Activated CD4-positive, alpha-beta T cell treated with anti-CD3 and anti-CD28 coated beads, Interleukin-2, amount 50 U/mL, for 1 hour (primary cell): ENCODE data around the gene MAP3K7.

Experiments used
- DNase-seq: peaks from one replicate; pipeline ENCODE4 v3.0.0-alpha.2; 2020

MAP3K7 gene

GRCh38 chr6:90586836-90587638 is at the start of gene MAP3K7:
Gene MAP3K7 (minus strand): TSS chr6:90587072. CDS start chr6:90586883, 189 bp downstream.
- DNase-seq = peak; percentile 93

GRCh38 chr6:90631046-90631445 is 44.2 kb upstream of the MAP3K7 start:
- DNase-seq = no peak

- DNase-seq = no peak
These were observed 34.7 kb upstream of the MAP3K7 start for GRCh38 chr6:90621581-90621980.

- no peak for DNase-seq
These were observed 32.3 kb upstream of the MAP3K7 start for GRCh38 chr6:90619221-90619620.

- DNase-seq = no peak
These were observed 25.4 kb upstream of the MAP3K7 start for GRCh38 chr6:90612313-90612680.

- DNase-seq = no peak
These were observed 24.9 kb upstream of the MAP3K7 start for GRCh38 chr6:90611543-90612312.

- peak; percentile 2 for DNase-seq
These were observed 24.1 kb upstream of the MAP3K7 start for GRCh38 chr6:90610751-90611542.

- no peak for DNase-seq
These were observed 23.5 kb upstream of the MAP3K7 start for GRCh38 chr6:90610301-90610750.

GRCh38 chr6:90605749-90606340 is 19.0 kb upstream of the MAP3K7 start:
- DNase-seq = no peak

- DNase-seq = no peak
These were observed 17.7 kb upstream of the MAP3K7 start for GRCh38 chr6:90604546-90604945.

- no peak for DNase-seq
These were observed 12.3 kb upstream of the MAP3K7 start for GRCh38 chr6:90599151-90599550.

GRCh38 chr6:90598192-90598951 is 11.5 kb upstream of the MAP3K7 start:
- DNase-seq = no peak

- DNase-seq = no peak
These were observed 10.2 kb upstream of the MAP3K7 start for GRCh38 chr6:90596967-90597539.

- no peak for DNase-seq
These were observed 9.0 kb upstream of the MAP3K7 start for GRCh38 chr6:90595854-90596253.

- DNase-seq = no peak
These were observed 381 bp downstream of the MAP3K7 start for GRCh38 chr6:90586546-90586835.

GRCh38 chr6:90584636-90585255 is 2.1 kb downstream of the MAP3K7 start:
- no peak for DNase-seq

- DNase-seq = no peak
These were observed 2.9 kb downstream of the MAP3K7 start for GRCh38 chr6:90583836-90584481.

GRCh38 chr6:90583179-90583835 is 3.6 kb downstream of the MAP3K7 start:
- DNase-seq = no peak

- no peak for DNase-seq
These were observed 5.7 kb downstream of the MAP3K7 start for GRCh38 chr6:90581146-90581545.

- no peak for DNase-seq
These were observed 7.8 kb downstream of the MAP3K7 start for GRCh38 chr6:90578894-90579549.
